22Rv1 (cell line): ENCODE data around the gene FMN1.

Source experiments
- ZFX ChIP-seq: fragments of 450-650 bp; IDR thresholded peaks from 2 replicates; pipeline ENCODE4 v1.6.1; 2017; ENCODE audit warnings: antibody characterized with exemption, borderline replicate concordance
- TF ChIP-seq, protein P1 (sequence below): fragments of 450-650 bp; IDR thresholded peaks from 2 replicates; pipeline ENCODE4 v1.5.1; 2017; ENCODE audit warnings: mild to moderate bottlenecking

DNA sequence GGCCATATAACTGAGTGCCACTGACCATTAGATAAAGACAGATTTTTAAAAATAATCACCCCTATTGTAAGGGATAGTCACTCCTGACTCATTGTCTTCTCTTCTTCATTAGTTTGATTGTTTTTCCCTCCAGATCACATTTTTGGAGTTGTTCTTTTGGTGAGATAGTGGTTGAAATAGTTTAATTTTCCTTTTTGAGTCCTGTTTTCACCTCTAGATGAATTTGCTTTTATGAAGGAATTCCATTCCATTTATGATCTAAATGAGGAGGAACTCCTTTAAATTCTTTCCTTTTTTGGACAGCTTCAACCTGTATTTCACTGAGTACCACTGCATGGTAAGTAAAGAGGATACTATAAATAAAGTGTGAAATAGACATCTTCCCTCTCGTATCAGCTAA lies 364.3 kb downstream of the FMN1 start:
- TF ChIP-seq, protein P1, sequence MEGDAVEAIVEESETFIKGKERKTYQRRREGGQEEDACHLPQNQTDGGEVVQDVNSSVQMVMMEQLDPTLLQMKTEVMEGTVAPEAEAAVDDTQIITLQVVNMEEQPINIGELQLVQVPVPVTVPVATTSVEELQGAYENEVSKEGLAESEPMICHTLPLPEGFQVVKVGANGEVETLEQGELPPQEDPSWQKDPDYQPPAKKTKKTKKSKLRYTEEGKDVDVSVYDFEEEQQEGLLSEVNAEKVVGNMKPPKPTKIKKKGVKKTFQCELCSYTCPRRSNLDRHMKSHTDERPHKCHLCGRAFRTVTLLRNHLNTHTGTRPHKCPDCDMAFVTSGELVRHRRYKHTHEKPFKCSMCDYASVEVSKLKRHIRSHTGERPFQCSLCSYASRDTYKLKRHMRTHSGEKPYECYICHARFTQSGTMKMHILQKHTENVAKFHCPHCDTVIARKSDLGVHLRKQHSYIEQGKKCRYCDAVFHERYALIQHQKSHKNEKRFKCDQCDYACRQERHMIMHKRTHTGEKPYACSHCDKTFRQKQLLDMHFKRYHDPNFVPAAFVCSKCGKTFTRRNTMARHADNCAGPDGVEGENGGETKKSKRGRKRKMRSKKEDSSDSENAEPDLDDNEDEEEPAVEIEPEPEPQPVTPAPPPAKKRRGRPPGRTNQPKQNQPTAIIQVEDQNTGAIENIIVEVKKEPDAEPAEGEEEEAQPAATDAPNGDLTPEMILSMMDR, result no peak
- TF ChIP-seq ZFX, result no peak
